ENCODE data around the gene SH3GL2.

SH3GL2 gene

GRCh38 chr9:17793713-17794622 lies 215.1 kb downstream of the SH3GL2 start:
- Histone ChIP-seq H3K79me2 (ENCODE audit: insufficient read depth, low read length) (no peaks in the 10 kb centered on the region), H3K4me1 (ENCODE audit: insufficient read depth, low read length) (no peaks in the 10 kb centered on the region), H3K9me3 (ENCODE audit: insufficient read depth, low read length, severe bottlenecking) (no peaks in the 10 kb centered on the region), H3K4me3 (ENCODE audit: low read depth in 1 of 2, low read length in 2 of 2) (no peak overlapping the region), H2AFZ (ENCODE audit: low read depth, low read length) (no peak overlapping the region), H4K20me1 (ENCODE audit: insufficient read depth, low read length) (no peaks in the 10 kb centered on the region), H3K9ac (ENCODE audit: low read depth, low read length) (no peak overlapping the region), H3K27me3 (ENCODE audit: insufficient read depth, low read length, poor library complexity) (no peaks in the 10 kb centered on the region), H3K36me3 (ENCODE audit: insufficient read depth, low read length) (no peaks in the 10 kb centered on the region), H3K4me2 (ENCODE audit: insufficient read depth, low read length) (no peak overlapping the region), H3K27ac (ENCODE audit: low read length) (no peak overlapping the region)
- ATAC-seq (ENCODE audit: insufficient read depth, low read depth) (no peak), DNase-seq (no peak)
- TF ChIP-seq EZH2 (IDR thresholded peaks at IDR 0.05; ENCODE audit: borderline replicate concordance, low read depth, low read length, severe bottlenecking) (no peak), CTCF (IDR thresholded peaks at IDR 0.05; ENCODE audit: borderline replicate concordance, extremely low read depth, low read length, poor library complexity, severe bottlenecking) (no peak)

- no peaks in the 10 kb centered on the region for H3K4me1 ChIP-seq (ENCODE audit: insufficient read depth, low read length)
- no peaks in the 10 kb centered on the region for H3K79me2 ChIP-seq (ENCODE audit: insufficient read depth, low read length)
- H3K9ac ChIP-seq (ENCODE audit: low read depth, low read length): no peak overlapping the region
- no peak overlapping the region for H3K4me3 ChIP-seq (ENCODE audit: low read depth in 1 of 2, low read length in 2 of 2)
- H3K27ac ChIP-seq (ENCODE audit: low read length): no peak overlapping the region
- H4K20me1 ChIP-seq (ENCODE audit: insufficient read depth, low read length): no peaks in the 10 kb centered on the region
- H3K27me3 ChIP-seq (ENCODE audit: insufficient read depth, low read length, poor library complexity): no peaks in the 10 kb centered on the region
- DNase-seq: no peak
- H2AFZ ChIP-seq (ENCODE audit: low read depth, low read length): no peak overlapping the region
- no peak for TF ChIP-seq CTCF (IDR thresholded peaks at IDR 0.05; ENCODE audit: borderline replicate concordance, extremely low read depth, low read length, poor library complexity, severe bottlenecking)
- no peak for TF ChIP-seq EZH2 (IDR thresholded peaks at IDR 0.05; ENCODE audit: borderline replicate concordance, low read depth, low read length, severe bottlenecking)
- no peaks in the 10 kb centered on the region for H3K36me3 ChIP-seq (ENCODE audit: insufficient read depth, low read length)
- no peak for ATAC-seq (ENCODE audit: insufficient read depth, low read depth)
- H3K4me2 ChIP-seq (ENCODE audit: insufficient read depth, low read length): no peak overlapping the region
- H3K9me3 ChIP-seq (ENCODE audit: insufficient read depth, low read length, severe bottlenecking): no peaks in the 10 kb centered on the region
These were observed 216.9 kb downstream of the SH3GL2 start for GRCh38 chr9:17795744-17796143.

GRCh38 chr9:17799369-17799768 lies 220.5 kb downstream of the SH3GL2 start:
- Histone ChIP-seq H3K79me2 (ENCODE audit: insufficient read depth, low read length) (no peaks in the 10 kb centered on the region), H3K36me3 (ENCODE audit: insufficient read depth, low read length) (no peaks in the 10 kb centered on the region), H3K9me3 (ENCODE audit: insufficient read depth, low read length, severe bottlenecking) (no peaks in the 10 kb centered on the region), H2AFZ (ENCODE audit: low read depth, low read length) (no peak overlapping the region), H4K20me1 (ENCODE audit: insufficient read depth, low read length) (no peaks in the 10 kb centered on the region), H3K9ac (ENCODE audit: low read depth, low read length) (no peak overlapping the region), H3K4me1 (ENCODE audit: insufficient read depth, low read length) (no peaks in the 10 kb centered on the region), H3K4me3 (ENCODE audit: low read depth in 1 of 2, low read length in 2 of 2) (no peak overlapping the region), H3K4me2 (ENCODE audit: insufficient read depth, low read length) (no peak overlapping the region), H3K27ac (ENCODE audit: low read length) (no peak overlapping the region), H3K27me3 (ENCODE audit: insufficient read depth, low read length, poor library complexity) (no peaks in the 10 kb centered on the region)
- TF ChIP-seq EZH2 (IDR thresholded peaks at IDR 0.05; ENCODE audit: borderline replicate concordance, low read depth, low read length, severe bottlenecking): no peak
- no peak for TF ChIP-seq CTCF (IDR thresholded peaks at IDR 0.05; ENCODE audit: borderline replicate concordance, extremely low read depth, low read length, poor library complexity, severe bottlenecking)
- ATAC-seq (ENCODE audit: insufficient read depth, low read depth) (no peak), DNase-seq (no peak)

Measured in DND-41 (cell line).